Measurements from ENCODE around the gene TASP1. TPM values are rescaled to one million over a fixed set of nuclear protein-coding genes. Genes with fewer than 3 reads are reported as not detected.

TASP1 gene
- total RNA-seq, 2 experiments from 2014 or later, result 10.7 to 11.3 TPM

DNA sequence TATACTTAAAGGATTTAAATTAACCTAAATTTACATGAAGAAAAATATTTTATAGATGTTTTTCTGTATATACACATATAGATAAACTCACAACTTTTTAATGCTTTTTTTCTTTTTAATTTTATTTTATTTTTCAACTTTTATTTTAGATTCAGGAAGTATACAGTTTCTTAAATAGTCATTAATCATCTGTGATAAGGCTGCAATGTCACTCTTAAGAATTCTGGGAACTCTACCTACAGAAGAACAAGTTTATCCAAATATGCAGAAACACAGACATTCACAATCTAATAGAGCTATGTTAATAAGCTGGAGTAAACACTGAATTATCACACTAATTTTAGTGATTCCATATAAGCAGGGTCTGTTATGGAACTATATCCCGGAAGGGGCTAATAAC is 181.2 kb downstream of the TASP1 start:
- no peaks in the 10 kb centered on the region for H3K27me3 Mint-ChIP-seq
- DNase-seq (no peak), ATAC-seq (ENCODE audit: poor library complexity) (no peak)
- no peak for TF ChIP-seq CTCF (IDR thresholded peaks at IDR 0.05)
- H3K4me1 ChIP-seq (ENCODE audit: insufficient read depth, low read length), result no peaks in the 10 kb centered on the region
- POLR2A ChIA-PET, result no interaction called here
- no peaks in the 10 kb centered on the region for H3K9me3 ChIP-seq (ENCODE audit: control insufficient read depth in 1 of 2, insufficient read depth in 1 of 2, low read length in 2 of 2)
- H3K27ac Mint-ChIP-seq, result no peak overlapping the region
- H3K4me1 Mint-ChIP-seq (ENCODE audit: low read depth), result no peaks in the 10 kb centered on the region
- H3K36me3 Mint-ChIP-seq (ENCODE audit: low read depth), result peaks cover 23% of the 10 kb centered on the region
- H3K36me3 ChIP-seq (ENCODE audit: insufficient read depth, low read length), result no peaks in the 10 kb centered on the region
- CTCF ChIA-PET, result no interaction called here
- H3K27ac ChIP-seq (ENCODE audit: low read depth in 1 of 2, low read length in 2 of 2), result no peak overlapping the region
- H3K4me3 Mint-ChIP-seq, result no peak overlapping the region
- no peak overlapping the region for H3K4me3 ChIP-seq (ENCODE audit: low read length)
- H3K9me3 Mint-ChIP-seq, result no peaks in the 10 kb centered on the region
- no peaks in the 10 kb centered on the region for H3K27me3 ChIP-seq (ENCODE audit: control insufficient read depth in 1 of 2, insufficient read depth in 2 of 2, low read length in 2 of 2)
- intact Hi-C loops (cut with DNase I, micrococcal nuclease), result loop anchor here in 1 of 2 experiments (5.0 kb wide), 1 partner anchor 315 kb away; no protein-coding TSS in a partner anchor

- Histone ChIP-seq H3K36me3 (ENCODE audit: insufficient read depth, low read length) (no peaks in the 10 kb centered on the region), H3K27me3 (ENCODE audit: control insufficient read depth in 1 of 2, insufficient read depth in 2 of 2, low read length in 2 of 2) (no peaks in the 10 kb centered on the region), H3K27ac (ENCODE audit: low read depth in 1 of 2, low read length in 2 of 2) (no peak overlapping the region), H3K4me3 (ENCODE audit: low read length) (no peak overlapping the region), H3K9me3 (ENCODE audit: control insufficient read depth in 1 of 2, insufficient read depth in 1 of 2, low read length in 2 of 2) (no peaks in the 10 kb centered on the region), H3K4me1 (ENCODE audit: insufficient read depth, low read length) (no peaks in the 10 kb centered on the region)
- POLR2A ChIA-PET, result no interaction called here
- ATAC-seq (ENCODE audit: poor library complexity), result no peak
- Mint-ChIP-seq H3K4me3 (no peak overlapping the region), H3K27ac (no peak overlapping the region), H3K4me1 (ENCODE audit: low read depth) (no peaks in the 10 kb centered on the region), H3K9me3 (no peaks in the 10 kb centered on the region), H3K27me3 (no peaks in the 10 kb centered on the region), H3K36me3 (ENCODE audit: low read depth) (peaks cover 35% of the 10 kb centered on the region)
- intact Hi-C loops (cut with DNase I, micrococcal nuclease), result loop anchor here in 1 of 2 experiments (5.0 kb wide), 1 partner anchor 317 kb away; no protein-coding TSS in a partner anchor
- DNase-seq, result no peak
- TF ChIP-seq CTCF (IDR thresholded peaks at IDR 0.05), result no peak
- CTCF ChIA-PET, result no interaction called here
Observed at GRCh38 chr20:13455713-13456112, 183.0 kb downstream of the TASP1 start.

DNA sequence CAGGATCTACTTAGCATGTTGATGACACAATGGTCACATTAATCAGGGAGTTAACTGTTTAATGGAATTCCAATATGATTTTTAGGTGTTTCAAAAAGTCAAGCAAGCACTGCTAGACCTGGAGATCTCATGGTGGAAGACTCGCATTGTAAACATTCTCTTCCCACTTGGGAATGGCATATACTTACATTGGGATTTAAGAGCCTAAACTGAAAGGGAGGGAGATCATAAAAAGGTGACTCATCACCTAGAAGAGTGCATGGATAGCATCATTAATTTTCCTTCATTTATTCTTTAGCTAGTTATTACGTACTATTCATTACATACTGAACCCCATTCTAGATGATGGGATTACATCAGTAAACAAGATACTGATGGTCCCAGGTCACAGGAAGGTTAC is 185.4 kb downstream of the TASP1 start:
- no peak overlapping the region for H3K27ac ChIP-seq (ENCODE audit: low read depth in 1 of 2, low read length in 2 of 2)
- intact Hi-C loops (cut with DNase I, micrococcal nuclease), result no loop called here
- no peak for TF ChIP-seq CTCF (IDR thresholded peaks at IDR 0.05)
- Mint-ChIP-seq H3K27me3 (no peaks in the 10 kb centered on the region), H3K27ac (no peak overlapping the region), H3K4me1 (ENCODE audit: low read depth) (no peaks in the 10 kb centered on the region), H3K36me3 (ENCODE audit: low read depth) (peaks cover 40% of the 10 kb centered on the region), H3K9me3 (no peaks in the 10 kb centered on the region), H3K4me3 (no peak overlapping the region)
- ChIA-PET POLR2A (no interaction called here), CTCF (no interaction called here)
- no peaks in the 10 kb centered on the region for H3K36me3 ChIP-seq (ENCODE audit: insufficient read depth, low read length)
- H3K27me3 ChIP-seq (ENCODE audit: control insufficient read depth in 1 of 2, insufficient read depth in 2 of 2, low read length in 2 of 2), result no peaks in the 10 kb centered on the region
- no peaks in the 10 kb centered on the region for H3K9me3 ChIP-seq (ENCODE audit: control insufficient read depth in 1 of 2, insufficient read depth in 1 of 2, low read length in 2 of 2)
- no peak for ATAC-seq (ENCODE audit: poor library complexity)
- no peaks in the 10 kb centered on the region for H3K4me1 ChIP-seq (ENCODE audit: insufficient read depth, low read length)
- no peak overlapping the region for H3K4me3 ChIP-seq (ENCODE audit: low read length)
- DNase-seq, result no peak
